Pulmonary artery endothelial cell (primary cell): ENCODE results near the gene RFTN1. TPM values are rescaled to one million over a fixed set of nuclear protein-coding genes. Genes with fewer than 3 reads are reported as not detected.
"Not testable (repeated sequence)": the region's sequence is repeated elsewhere in the genome, so short reads cannot be mapped to it uniquely, and the experiment has no call there.

Experiments
- DNase-seq: peaks from one replicate; pipeline ENCODE4 v3.0.0-alpha.2; 2011; ENCODE audit warnings: low read depth, low spot score
- total RNA-seq: library from RNA; depleted of rRNA; stranded (reverse); fragments of >200 nt; gene quantifications from 2 replicates; pipeline ENCODE4 v1.2.3, GENCODE V29; 2014

RFTN1 gene
- total RNA-seq, 1 donor from 2014 or later, result 30.1 TPM

DNA sequence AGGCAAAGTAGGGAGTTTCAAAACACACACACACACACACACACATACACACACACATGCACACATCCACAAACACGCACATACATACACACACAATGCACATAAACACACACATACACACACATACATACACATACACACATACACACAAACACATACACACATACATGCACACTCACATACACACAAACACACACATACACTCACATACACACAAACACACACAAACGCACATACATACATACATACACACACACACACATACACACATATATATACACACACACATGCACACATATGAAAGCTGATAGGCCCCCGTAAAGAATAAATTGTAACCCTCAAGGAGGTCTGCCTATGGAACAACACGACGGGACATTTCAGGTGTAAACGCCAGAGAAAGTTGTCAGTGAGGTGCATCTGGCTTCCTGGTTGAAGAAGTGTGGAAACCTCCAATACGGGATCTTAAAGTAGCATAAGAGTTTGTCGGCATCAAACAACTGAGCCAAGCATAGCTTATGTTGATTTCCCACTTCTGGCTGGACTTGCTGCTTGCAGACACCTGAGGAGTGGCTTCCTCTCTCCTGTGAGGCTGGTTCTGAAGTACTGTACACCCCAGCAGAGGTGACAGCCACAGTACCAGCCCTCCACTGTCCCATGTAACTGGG is 5.8 kb downstream of the RFTN1 start:
- DNase-seq, result no peak

DNA sequence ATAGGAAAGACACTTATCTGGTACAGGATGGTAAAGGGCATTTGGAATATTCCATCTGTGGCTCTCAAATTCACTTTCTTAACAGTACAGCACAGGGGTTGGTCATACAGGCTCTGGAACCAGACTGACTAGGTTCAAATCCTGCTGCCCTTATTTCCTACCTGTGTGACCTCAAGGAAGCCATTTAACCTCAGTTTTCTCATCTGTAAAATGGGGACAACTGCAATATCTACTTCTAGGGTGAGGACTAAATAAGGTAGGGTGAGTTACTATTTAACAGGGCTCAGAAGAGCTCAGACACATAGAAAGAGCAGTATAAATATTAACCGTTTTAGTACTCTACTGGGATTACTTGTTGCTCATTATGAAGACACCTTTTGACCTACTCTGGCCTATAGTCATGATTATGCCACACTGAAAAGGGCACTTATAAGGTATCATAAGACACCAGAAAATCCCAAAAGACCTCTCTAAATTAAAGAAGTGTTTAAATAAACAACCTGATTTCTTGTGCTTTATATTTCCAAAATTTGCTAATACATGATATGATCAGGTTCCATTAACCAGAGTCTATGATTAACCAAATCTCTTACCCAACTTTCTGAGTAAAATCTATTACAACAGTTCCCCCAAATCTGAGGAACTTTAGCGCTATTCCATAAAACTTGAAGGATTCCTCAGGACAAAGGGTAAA is 6.5 kb downstream of the RFTN1 start:
- no peak for DNase-seq

- DNase-seq, result no peak
Observed at GRCh38 chr3:16506451-16506850, 7.0 kb downstream of the RFTN1 start.

GRCh38 chr3:16504692-16505091 is 8.8 kb downstream of the RFTN1 start:
- no peak for DNase-seq

- DNase-seq, result no peak
Observed at GRCh38 chr3:16504242-16504641, 9.3 kb downstream of the RFTN1 start.

DNA sequence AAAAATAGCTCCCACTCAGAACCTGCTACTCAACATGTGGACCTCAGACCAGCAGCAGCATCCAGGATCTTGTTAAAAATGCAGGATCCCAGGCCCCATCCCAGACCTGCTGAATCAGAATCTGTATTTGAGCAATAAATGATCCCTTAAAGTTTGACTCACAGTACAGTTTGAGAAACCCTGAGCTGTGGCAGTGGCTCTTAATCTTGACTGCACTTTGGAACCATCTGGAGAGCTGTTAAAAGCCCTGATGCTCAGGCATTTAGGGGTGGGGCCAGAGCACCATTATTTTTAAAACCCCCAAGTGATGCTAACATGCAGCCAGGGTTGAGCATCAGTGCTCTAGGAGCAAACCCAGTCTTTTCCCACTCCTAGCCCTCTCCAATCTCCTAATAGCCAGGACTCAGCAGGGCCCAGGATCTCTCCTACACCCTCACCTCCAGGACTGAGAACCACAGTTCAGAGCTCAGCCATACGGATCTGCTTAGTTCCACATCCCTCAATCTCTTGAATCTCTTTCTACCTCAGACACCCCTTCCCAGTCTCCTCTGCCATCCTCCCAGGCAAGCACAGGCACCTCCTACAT is 10.2 kb downstream of the RFTN1 start:
- DNase-seq, result no peak

GRCh38 chr3:16502347-16502908 is 11.1 kb downstream of the RFTN1 start:
- DNase-seq, result no peak

GRCh38 chr3:16501376-16501775 is 12.1 kb downstream of the RFTN1 start:
- DNase-seq, result no peak

DNA sequence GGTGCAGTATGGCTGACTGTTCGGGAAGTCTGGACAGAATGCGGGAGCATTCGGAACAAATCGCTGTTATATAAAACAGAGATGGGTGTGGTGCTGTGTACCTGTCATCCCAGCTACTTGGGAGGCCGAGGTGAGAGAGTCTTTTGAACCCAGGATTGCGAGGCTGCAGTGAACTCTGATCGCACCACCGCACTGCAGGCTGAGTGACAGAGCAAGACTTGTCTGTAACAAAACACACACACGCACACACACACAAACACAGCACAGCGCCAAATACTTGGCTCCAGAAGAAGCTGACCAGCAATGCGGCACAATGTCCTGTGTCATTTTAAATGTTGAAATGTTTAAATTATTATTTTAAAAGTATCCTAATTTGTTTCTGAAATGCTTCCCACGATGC is 12.6 kb downstream of the RFTN1 start:
- no peak for DNase-seq

DNA sequence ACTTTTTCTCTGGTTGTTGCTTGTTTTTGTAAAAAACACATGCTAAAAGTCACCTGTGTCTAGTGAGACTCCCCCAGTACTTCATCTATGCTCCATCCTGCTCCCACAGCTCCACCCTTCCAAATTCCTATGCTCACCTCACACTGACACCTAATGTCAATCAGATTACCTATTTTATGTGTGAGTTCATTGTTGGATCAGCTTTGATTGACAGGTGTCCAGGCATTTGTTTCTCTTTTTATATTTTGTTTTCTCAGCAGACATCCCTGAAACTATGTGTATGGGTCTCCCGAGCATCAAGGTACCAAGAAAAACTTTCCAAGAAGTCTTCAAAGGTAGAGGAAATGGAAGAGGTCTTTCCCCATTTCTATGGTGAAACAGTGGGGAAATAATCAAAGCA is 13.4 kb downstream of the RFTN1 start:
- DNase-seq, result no peak

- DNase-seq, result no peak
Observed at GRCh38 chr3:16499351-16499750, 14.1 kb downstream of the RFTN1 start.

DNA sequence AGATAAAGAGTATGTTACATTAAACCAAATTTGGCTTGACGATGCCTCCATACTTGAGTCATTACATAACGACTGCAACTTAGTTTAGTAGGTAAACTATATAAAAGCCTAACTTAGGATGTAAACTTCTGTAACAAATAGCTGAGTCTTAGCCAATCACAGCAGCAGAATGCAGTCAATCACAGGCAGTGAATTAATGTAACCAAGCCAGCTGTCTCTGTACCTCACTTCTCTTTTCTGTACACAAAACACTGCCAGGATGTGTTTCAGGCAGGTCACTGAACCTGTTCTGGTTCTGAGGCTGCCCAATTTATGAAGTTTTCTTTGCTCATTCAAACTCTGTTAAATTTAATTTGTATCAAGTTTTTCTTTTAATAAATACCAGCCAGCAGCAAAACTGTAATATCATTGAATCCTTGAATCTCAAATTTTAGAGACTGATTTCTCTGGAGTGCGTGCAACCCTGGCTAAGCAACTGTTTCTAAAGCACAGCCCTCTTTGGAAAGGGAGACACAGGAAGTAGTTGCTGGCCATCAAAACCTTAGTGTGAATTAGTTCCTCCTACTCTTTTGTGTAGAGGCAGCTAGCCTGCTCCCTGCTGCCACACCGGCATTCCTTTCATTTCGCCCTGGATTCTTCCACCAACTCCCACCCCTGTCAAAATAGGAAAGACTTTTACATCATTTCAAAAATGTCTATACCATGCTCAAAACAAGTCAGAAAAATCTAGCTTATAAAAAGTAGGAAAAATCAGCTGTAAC is 15.2 kb downstream of the RFTN1 start:
- no peak for DNase-seq

DNA sequence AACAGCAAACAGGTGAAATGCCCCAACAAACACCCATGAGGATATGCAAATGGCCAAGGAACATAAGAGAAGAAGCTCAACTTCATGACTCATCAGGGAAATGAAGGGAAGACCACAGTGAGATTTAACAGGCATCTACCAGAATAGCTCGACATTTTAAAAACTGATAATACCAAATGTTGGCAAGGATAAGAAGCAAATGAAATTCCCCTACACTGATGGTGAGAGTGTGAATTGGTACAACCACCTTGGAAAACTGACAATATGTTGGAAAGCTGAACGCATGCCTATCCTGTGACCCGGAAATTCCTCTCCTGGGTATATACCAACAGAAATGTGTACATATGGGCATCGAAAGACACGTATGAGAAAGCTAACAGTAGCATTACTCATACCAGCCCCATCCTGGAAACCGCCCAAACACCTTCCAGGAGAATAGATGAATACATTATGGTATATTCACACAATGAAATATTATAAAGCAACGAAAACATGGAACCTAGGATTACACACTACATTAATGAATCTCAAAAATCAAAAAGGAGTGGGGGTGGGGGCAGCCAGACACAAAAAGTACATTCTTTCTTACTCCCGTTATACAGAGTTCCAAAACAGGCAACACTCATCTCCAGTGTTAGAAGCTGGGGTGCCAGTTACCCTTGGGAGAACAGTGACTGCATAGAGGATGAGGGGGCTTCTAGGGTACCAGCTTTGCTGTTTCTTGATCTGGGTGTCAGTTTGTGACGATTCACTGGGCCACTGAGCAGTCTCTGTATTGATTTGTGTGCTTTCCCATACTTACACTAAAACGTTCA is 16.9 kb downstream of the RFTN1 start:
- no peak for DNase-seq

- no peak for DNase-seq
Observed at GRCh38 chr3:16496008-16496407, 17.5 kb downstream of the RFTN1 start.

DNA sequence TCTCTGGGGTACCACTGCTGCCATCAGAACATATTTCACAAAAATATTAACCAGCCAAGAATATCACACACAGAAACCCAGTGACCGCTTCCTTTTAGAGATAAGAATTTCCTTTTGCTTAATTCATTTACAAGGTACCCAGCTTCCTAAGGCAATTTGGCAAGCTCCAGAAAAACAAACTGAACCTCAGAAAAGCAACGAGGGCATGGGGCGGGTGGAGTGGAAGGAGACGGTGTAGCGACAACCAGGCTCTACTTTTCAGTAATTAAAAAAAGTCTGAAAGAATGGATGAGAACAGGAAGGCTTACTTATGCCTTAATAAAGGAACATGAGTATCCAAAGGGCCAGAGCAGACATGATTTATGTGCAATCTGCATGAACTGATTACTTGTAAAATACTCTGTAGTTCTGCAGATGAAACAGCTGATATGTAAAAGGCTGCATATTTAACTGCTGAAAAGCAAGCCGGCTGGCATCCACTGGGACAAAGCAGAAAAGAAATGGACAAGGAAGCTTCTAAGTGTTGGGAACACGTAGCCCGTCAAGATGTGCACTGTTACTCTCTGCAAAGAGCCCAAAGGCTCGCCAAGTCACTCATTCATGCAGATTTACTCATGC is 18.6 kb downstream of the RFTN1 start:
- DNase-seq, result no peak

DNA sequence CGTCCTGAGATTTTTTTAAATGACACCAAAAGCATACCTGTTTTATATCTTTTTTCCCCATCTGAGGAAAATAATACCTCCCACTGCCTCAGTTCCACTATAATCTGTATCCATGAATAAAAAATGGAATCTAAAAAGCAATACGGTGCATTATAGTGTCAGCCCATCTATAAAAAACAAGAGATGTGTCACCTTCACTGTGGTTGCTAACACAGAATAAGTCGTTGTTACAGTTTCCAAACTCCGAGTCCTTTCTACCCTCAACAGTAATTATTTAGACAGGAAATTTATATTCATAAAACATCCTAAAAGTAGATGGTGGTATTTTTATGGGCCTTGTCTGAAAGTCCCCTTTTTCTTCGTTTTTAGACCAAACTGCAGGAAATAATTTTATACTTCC is 19.4 kb downstream of the RFTN1 start:
- DNase-seq, result no peak

GRCh38 chr3:16490062-16490619 is 23.4 kb downstream of the RFTN1 start:
- DNase-seq, result no peak

GRCh38 chr3:16489326-16490061 is 24.0 kb downstream of the RFTN1 start:
- DNase-seq, result not testable (repeated sequence)

GRCh38 chr3:16488637-16489036 is 24.9 kb downstream of the RFTN1 start:
- DNase-seq, result no peak
